NCI-H2171 (cell line): ENCODE results near the gene CCDC78.
"Not testable (repeated sequence)": the region's sequence is repeated elsewhere in the genome, so short reads cannot be mapped to it uniquely, and the experiment has no call there.

ENCODE experiments used
- DNase-seq: peaks from one replicate; lab custom pipeline; 2025; lab: John Stamatoyannopoulos, UW

The CCDC78 gene

GRCh38 chr16:760545-761343 lies 34.5 kb upstream of the CCDC78 start, which contains the start of gene MSLN:
MSLN (plus strand) TSS chr16:760734; CDS start chr16:762681, 1,947 bp downstream.
- DNase-seq, result no peak

- no peak for DNase-seq
Measured at GRCh38 chr16:760065-760464, 33.8 kb upstream of the CCDC78 start.

GRCh38 chr16:759110-759910 lies 33.1 kb upstream of the CCDC78 start:
- no peak for DNase-seq

- no peak for DNase-seq
Measured at GRCh38 chr16:756428-756827, 30.2 kb upstream of the CCDC78 start.

GRCh38 chr16:754656-755055 lies 28.4 kb upstream of the CCDC78 start:
- DNase-seq, result no peak

GRCh38 chr16:754121-754607 lies 27.9 kb upstream of the CCDC78 start:
- not testable (repeated sequence) for DNase-seq

GRCh38 chr16:752007-752312 lies 25.7 kb upstream of the CCDC78 start:
- no peak for DNase-seq

- DNase-seq, result no peak
Measured at GRCh38 chr16:751152-752006, 25.1 kb upstream of the CCDC78 start.

- DNase-seq, result no peak
Measured at GRCh38 chr16:750485-750884, 24.2 kb upstream of the CCDC78 start.

- no peak for DNase-seq
Measured at GRCh38 chr16:749010-749409, 22.8 kb upstream of the CCDC78 start.

GRCh38 chr16:747978-748746 lies 21.9 kb upstream of the CCDC78 start:
- no peak for DNase-seq

- no peak for DNase-seq
Measured at GRCh38 chr16:746637-747036, 20.4 kb upstream of the CCDC78 start.

- no peak for DNase-seq
Measured at GRCh38 chr16:745739-746138, 19.5 kb upstream of the CCDC78 start.

- DNase-seq, result no peak
Measured at GRCh38 chr16:743794-744500, 17.7 kb upstream of the CCDC78 start.

GRCh38 chr16:742894-743293 lies 16.7 kb upstream of the CCDC78 start:
- DNase-seq, result not testable (repeated sequence)

GRCh38 chr16:741986-742629 lies 15.9 kb upstream of the CCDC78 start:
- DNase-seq, result no peak

- DNase-seq, result peak; percentile 89
Measured at GRCh38 chr16:740764-741505, 14.7 kb upstream of the CCDC78 start, which contains the start of gene CIAO3. CIAO3 (minus strand) TSS chr16:740997; CDS start chr16:740985, 12 bp downstream.

- no peak for DNase-seq
Measured at GRCh38 chr16:740459-740763, 14.2 kb upstream of the CCDC78 start.

- no peak for DNase-seq
Measured at GRCh38 chr16:739560-740458, 13.6 kb upstream of the CCDC78 start.
